HG03064 (cell line): ENCODE results near the gene HOGA1.
"Not testable (repeated sequence)": the region's sequence is repeated elsewhere in the genome, so short reads cannot be mapped to it uniquely, and the experiment has no call there.

Source experiments
- ATAC-seq: cut with Tn5 transposase; IDR thresholded peaks from one replicate; pipeline ENCODE4 v1.9.1; 2021; ENCODE audit warnings: low read depth; ENCODE audit not compliant: unreplicated experiment

Gene HOGA1

GRCh38 chr10:97607095-97607636 is 23.0 kb downstream of the HOGA1 start:
- ATAC-seq: no peak

GRCh38 chr10:97608991-97609561 is 24.9 kb downstream of the HOGA1 start:
- ATAC-seq: no peak

GRCh38 chr10:97611473-97611872 is 27.3 kb downstream of the HOGA1 start:
- ATAC-seq: no peak

GRCh38 chr10:97612386-97612785 is 28.2 kb downstream of the HOGA1 start:
- ATAC-seq: no peak

- no peak for ATAC-seq
Measured at GRCh38 chr10:97618285-97618684, 34.1 kb downstream of the HOGA1 start.

- ATAC-seq: no peak
Measured at GRCh38 chr10:97618733-97619132, 34.5 kb downstream of the HOGA1 start.

GRCh38 chr10:97623277-97623676 is 39.1 kb downstream of the HOGA1 start:
- no peak for ATAC-seq

GRCh38 chr10:97627731-97628130 is 43.5 kb downstream of the HOGA1 start:
- ATAC-seq: no peak

GRCh38 chr10:97628228-97628627 is 44.0 kb downstream of the HOGA1 start:
- no peak for ATAC-seq

- ATAC-seq: no peak
Measured at GRCh38 chr10:97629289-97629688, 45.1 kb downstream of the HOGA1 start.

GRCh38 chr10:97631098-97631497 is 46.9 kb downstream of the HOGA1 start:
- ATAC-seq: no peak

GRCh38 chr10:97632949-97633884 is 49.0 kb downstream of the HOGA1 start, which contains the start of gene MORN4:
Gene MORN4 (minus strand): TSS chr10:97633500. CDS start chr10:97619653, 13,847 bp downstream.
- peak; percentile 97 for ATAC-seq

GRCh38 chr10:97633921-97634320 is 49.7 kb downstream of the HOGA1 start:
- ATAC-seq: no peak

GRCh38 chr10:97635577-97635976 is 51.4 kb downstream of the HOGA1 start:
- ATAC-seq: no peak

GRCh38 chr10:97639090-97639489 is 54.9 kb downstream of the HOGA1 start:
- ATAC-seq: not testable (repeated sequence)

- ATAC-seq: peak; percentile 98
Measured at GRCh38 chr10:97640174-97640867, 56.1 kb downstream of the HOGA1 start, which contains the start of gene PI4K2A. Gene PI4K2A (plus strand): TSS chr10:97640671. CDS start chr10:97640743, 72 bp downstream.

- ATAC-seq: peak; percentile 13
Measured at GRCh38 chr10:97640868-97641811, 57.0 kb downstream of the HOGA1 start.

- ATAC-seq: not testable (repeated sequence)
Measured at GRCh38 chr10:97642471-97643159, 58.4 kb downstream of the HOGA1 start.

GRCh38 chr10:97643441-97643985 is 59.3 kb downstream of the HOGA1 start:
- ATAC-seq: no peak
